WI38 (cell line): ENCODE data around the gene NHERF2.
A peak's percentile ranks its signal among the peaks of the same experiment; 100 is the strongest.

Experiments used
- H3K4me3 ChIP-seq: 2 replicates; pipeline ENCODE4 v1.5.1; 2011; ENCODE audit warnings: low read depth, mild to moderate bottlenecking, control low read depth, low read length
- TF ChIP-seq, protein P1 (sequence below): IDR thresholded peaks from 2 replicates; pipeline ENCODE4 v1.5.1; 2012; ENCODE audit warnings: low read depth, mild to moderate bottlenecking, control low read depth, low read length

The NHERF2 gene

DNA sequence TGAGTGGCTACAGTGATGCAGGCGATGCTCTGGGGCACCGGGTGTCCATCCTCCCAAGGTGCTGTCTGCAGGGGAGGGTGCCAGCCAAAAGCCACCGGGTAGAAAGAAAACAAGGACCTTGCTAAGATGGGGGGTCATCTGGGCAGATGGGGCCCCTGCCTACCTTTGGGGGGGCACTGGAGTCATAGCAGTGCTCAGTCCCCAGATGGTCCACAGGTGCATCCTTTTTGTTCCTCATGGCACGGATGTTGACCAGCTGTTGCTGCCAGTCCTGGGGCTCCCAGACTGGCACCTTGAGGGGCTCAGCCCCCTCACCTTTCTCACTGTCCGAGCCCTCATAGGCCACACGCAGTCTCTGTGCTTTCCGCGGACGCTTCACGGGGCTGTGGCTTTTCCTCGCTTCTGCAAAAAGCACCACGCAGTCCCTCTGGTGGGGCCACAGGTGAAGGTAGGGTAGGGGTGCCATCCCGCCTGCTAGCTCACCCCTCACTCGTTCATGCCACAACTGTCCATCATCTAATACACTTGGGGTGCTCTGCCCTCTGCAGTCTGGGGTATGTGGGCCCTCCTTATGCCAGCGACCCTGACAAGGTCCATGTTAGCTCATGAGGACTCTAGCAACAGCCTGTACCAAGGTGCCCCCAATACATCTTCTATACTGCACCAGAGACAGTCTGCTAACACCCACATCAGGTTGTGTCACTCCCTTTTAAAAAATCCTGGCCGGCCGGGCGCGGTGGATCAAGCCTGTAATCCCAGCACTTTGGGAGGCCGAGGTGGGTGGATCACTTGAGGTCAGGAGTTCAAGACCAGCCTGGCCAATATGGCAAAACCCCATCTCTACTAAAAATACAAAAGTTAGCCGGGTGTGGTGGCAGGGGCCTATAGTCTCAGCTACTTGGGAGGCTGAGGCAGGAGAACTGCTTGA lies 19.5 kb downstream of the NHERF2 start:
- TF ChIP-seq, protein P1, sequence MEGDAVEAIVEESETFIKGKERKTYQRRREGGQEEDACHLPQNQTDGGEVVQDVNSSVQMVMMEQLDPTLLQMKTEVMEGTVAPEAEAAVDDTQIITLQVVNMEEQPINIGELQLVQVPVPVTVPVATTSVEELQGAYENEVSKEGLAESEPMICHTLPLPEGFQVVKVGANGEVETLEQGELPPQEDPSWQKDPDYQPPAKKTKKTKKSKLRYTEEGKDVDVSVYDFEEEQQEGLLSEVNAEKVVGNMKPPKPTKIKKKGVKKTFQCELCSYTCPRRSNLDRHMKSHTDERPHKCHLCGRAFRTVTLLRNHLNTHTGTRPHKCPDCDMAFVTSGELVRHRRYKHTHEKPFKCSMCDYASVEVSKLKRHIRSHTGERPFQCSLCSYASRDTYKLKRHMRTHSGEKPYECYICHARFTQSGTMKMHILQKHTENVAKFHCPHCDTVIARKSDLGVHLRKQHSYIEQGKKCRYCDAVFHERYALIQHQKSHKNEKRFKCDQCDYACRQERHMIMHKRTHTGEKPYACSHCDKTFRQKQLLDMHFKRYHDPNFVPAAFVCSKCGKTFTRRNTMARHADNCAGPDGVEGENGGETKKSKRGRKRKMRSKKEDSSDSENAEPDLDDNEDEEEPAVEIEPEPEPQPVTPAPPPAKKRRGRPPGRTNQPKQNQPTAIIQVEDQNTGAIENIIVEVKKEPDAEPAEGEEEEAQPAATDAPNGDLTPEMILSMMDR, result no peak
- H3K4me3 ChIP-seq, result peak overlapping the region; percentile 67

DNA sequence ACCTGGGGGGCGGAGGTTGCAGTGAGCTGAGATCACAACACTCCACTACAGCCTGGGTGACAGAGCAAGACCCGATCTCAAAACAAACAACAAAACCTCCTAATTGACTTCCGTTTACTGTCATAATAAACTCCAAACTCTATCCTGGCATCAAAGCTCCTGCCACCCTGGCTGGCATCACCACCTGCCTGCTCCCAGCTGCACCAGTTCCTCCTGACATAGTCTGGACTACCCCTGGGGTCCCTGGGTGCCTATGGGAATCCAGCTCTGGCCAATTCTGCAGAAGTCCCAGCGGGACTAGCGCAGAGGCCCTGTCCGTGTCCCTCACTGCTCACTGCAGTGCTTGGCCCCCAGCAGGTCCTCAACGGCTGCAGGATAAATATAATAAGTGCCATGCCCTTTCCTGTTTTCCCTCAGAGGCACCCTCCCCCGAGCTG lies 20.2 kb downstream of the NHERF2 start:
- TF ChIP-seq, protein P1, result no peak
- H3K4me3 ChIP-seq, result peak overlapping the region; percentile 67

DNA sequence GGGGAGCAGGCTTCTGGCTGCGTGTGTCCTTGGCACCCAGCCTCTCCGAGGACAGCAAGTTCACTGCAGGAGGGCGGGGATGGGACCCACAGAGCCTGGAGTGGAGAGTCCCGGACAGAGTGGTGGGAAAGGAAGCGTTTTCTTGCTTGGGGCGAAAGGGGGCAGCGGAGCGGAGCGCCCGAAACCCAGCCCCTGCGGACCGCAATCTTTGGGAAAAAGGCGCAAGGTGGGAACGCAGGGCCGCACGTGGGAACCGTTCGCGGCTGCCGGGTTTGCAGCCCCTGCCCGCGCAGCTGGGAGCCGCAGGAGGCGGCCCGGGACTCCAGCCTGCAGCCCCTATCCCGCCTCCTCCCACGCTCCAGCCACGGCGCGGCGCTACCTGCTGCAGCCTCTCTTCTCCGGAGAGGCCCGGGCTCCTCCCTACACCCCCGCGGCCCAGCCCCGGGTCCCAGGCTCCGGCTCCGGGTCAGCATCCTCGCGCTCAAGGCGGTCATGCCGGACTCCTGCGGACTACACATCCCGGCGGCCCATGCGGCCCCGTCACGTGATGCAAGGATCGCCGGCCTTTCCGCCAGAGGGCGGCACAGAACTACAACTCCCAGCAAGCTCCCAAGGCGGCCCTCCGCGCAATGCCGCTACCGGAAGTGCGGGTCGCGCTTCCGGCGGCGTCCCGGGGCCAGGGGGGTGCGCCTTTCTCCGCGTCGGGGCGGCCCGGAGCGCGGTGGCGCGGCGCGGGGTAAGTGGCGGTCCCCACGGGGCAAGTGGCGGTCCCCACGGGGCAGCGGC lies 20.8 kb downstream of the NHERF2 start, which contains the start of the genes NTHL1 and TSC2:
NTHL1 (minus strand) TSS at position 505 of the 786 bp plus-strand sequence; CDS start at position 494, 11 bp downstream.
TSC2 (plus strand) TSS at position 656 of the 786 bp plus-strand sequence. CDS start 631 bp downstream, outside the sequence.
- TF ChIP-seq, protein P1, result 0 out of 2 replicates have a peak, but pooled peaks have one; percentile 12
- peak within 1 kb of the TSS; percentile 67 for H3K4me3 ChIP-seq

DNA sequence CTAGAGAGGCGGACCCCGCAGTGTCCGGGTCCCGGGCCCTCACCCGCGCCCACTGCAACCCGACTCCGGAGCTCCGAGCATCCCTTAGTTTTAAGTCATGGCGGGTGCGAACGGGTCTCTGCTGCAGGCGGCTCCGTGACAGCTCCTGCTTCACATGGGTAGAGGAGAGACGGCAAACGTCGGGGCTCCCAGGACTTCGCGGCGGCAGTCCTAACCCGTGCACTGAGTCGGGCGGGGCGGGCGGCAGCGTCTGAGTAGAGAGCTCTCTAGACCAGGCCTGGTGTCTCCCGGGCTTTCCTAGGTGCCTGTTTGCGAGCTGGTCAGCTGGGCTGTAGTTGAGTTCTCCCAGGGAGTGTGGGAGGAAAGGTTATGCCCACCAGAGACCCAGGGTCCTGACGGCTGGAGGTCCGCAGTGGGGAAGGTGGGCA lies 21.4 kb downstream of the NHERF2 start:
- peak overlapping the region; percentile 67 for H3K4me3 ChIP-seq
- TF ChIP-seq, protein P1, result no peak

DNA sequence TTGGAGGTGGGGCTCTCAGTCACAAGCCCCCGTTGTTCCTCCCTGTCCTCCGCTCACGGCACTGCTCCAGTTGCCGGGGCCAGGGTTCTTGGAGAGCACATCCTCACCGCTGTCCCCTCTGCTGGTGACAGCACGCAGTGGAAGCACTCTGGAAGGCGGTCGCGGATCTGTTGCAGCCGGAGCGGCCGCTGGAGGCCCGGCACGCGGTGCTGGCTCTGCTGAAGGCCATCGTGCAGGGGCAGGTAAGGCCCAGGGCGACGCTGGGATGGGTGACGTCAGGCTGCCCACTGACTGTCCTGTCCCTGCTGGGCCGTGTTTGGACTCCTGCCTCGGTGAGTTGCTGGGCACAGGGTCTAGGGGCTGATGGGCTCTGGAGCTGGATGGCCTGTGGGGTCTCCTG lies 26.5 kb downstream of the NHERF2 start:
- TF ChIP-seq, protein P1, result no peak
- H3K4me3 ChIP-seq, result no peak overlapping the region

DNA sequence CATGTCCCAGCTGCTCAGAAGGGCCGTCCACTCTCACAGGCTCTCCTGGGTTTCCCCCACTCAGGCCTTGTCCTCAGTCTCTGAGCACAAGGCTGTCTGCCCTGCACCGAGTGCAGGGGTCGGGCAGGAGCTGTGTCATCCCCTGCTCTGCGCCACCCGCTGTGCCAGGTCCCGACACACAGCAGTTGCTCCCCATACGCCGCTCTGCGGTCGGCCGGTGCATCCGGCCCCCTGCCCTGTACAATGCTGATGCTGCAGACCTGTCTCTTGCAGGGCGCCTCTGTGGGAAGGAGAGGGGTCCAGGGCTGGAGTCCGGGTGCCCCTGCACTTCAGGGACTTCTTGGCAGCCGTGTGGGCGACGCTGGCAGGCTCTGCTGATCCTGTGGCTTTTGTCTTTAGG lies 27.2 kb downstream of the NHERF2 start:
- TF ChIP-seq, protein P1, result no peak
- no peak overlapping the region for H3K4me3 ChIP-seq
